Measurements from ENCODE around the gene ACOT6.
A peak's percentile ranks its signal among the peaks of the same experiment; 100 is the strongest.

Gene ACOT6

GRCh38 chr14:73606271-73606670 lies 6.0 kb upstream of the ACOT6 start:
- Histone ChIP-seq H3K36me3 (ENCODE audit: control insufficient read depth, insufficient read depth, low read length, severe bottlenecking) (no peaks in the 10 kb centered on the region), H3K9me3 (ENCODE audit: control insufficient read depth, low read length) (no peaks in the 10 kb centered on the region), H3K4me1 (ENCODE audit: control insufficient read depth, insufficient read depth, low read length) (no peaks in the 10 kb centered on the region), H3K9ac (ENCODE audit: low read length) (no peak overlapping the region), H3K27me3 (replicated peaks; ENCODE audit: control insufficient read depth, insufficient read depth, low read length) (no peaks in the 10 kb centered on the region), H3K4me3 (ENCODE audit: low read length) (no peak overlapping the region)
- DNase-seq (ENCODE audit: low read depth) = no peak

GRCh38 chr14:73607241-73607640 lies 5.1 kb upstream of the ACOT6 start:
- no peaks in the 10 kb centered on the region for H3K36me3 ChIP-seq (ENCODE audit: control insufficient read depth, insufficient read depth, low read length, severe bottlenecking)
- no peak overlapping the region for H3K4me3 ChIP-seq (ENCODE audit: low read length)
- peaks cover 6% of the 10 kb centered on the region for H3K4me1 ChIP-seq (ENCODE audit: control insufficient read depth, insufficient read depth, low read length)
- no peaks in the 10 kb centered on the region for H3K27me3 ChIP-seq (replicated peaks; ENCODE audit: control insufficient read depth, insufficient read depth, low read length)
- H3K9me3 ChIP-seq (ENCODE audit: control insufficient read depth, low read length) = no peaks in the 10 kb centered on the region
- H3K9ac ChIP-seq (ENCODE audit: low read length) = no peak overlapping the region
- DNase-seq (ENCODE audit: low read depth) = no peak

GRCh38 chr14:73610687-73611086 lies 1.6 kb upstream of the ACOT6 start:
- Histone ChIP-seq H3K27me3 (replicated peaks; ENCODE audit: control insufficient read depth, insufficient read depth, low read length) (no peaks in the 10 kb centered on the region), H3K9me3 (ENCODE audit: control insufficient read depth, low read length) (no peaks in the 10 kb centered on the region), H3K4me1 (ENCODE audit: control insufficient read depth, insufficient read depth, low read length) (peaks cover 9% of the 10 kb centered on the region), H3K36me3 (ENCODE audit: control insufficient read depth, insufficient read depth, low read length, severe bottlenecking) (no peaks in the 10 kb centered on the region), H3K9ac (ENCODE audit: low read length) (no peak overlapping the region), H3K4me3 (ENCODE audit: low read length) (no peak overlapping the region)
- no peak for DNase-seq (ENCODE audit: low read depth)

GRCh38 chr14:73613046-73613383 lies 698 bp downstream of the ACOT6 start:
- Histone ChIP-seq H3K27me3 (replicated peaks; ENCODE audit: control insufficient read depth, insufficient read depth, low read length) (no peaks in the 10 kb centered on the region), H3K4me1 (ENCODE audit: control insufficient read depth, insufficient read depth, low read length) (peaks cover 9% of the 10 kb centered on the region), H3K9ac (ENCODE audit: low read length) (peak overlapping the region; percentile 83), H3K4me3 (ENCODE audit: low read length) (peak overlapping the region; percentile 85), H3K36me3 (ENCODE audit: control insufficient read depth, insufficient read depth, low read length, severe bottlenecking) (no peaks in the 10 kb centered on the region), H3K9me3 (ENCODE audit: control insufficient read depth, low read length) (no peaks in the 10 kb centered on the region)
- no peak for DNase-seq (ENCODE audit: low read depth)

GRCh38 chr14:73613419-73613963 lies 1.2 kb downstream of the ACOT6 start:
- Histone ChIP-seq H3K36me3 (ENCODE audit: control insufficient read depth, insufficient read depth, low read length, severe bottlenecking) (no peaks in the 10 kb centered on the region), H3K27me3 (replicated peaks; ENCODE audit: control insufficient read depth, insufficient read depth, low read length) (no peaks in the 10 kb centered on the region), H3K9ac (ENCODE audit: low read length) (peak overlapping the region; percentile 83), H3K4me1 (ENCODE audit: control insufficient read depth, insufficient read depth, low read length) (peaks cover 9% of the 10 kb centered on the region), H3K9me3 (ENCODE audit: control insufficient read depth, low read length) (no peaks in the 10 kb centered on the region), H3K4me3 (ENCODE audit: low read length) (peak overlapping the region; percentile 85)
- no peak for DNase-seq (ENCODE audit: low read depth)

GRCh38 chr14:73616831-73617230 lies 4.5 kb downstream of the ACOT6 start:
- Histone ChIP-seq H3K4me3 (ENCODE audit: low read length) (no peak overlapping the region), H3K9me3 (ENCODE audit: control insufficient read depth, low read length) (no peaks in the 10 kb centered on the region), H3K36me3 (ENCODE audit: control insufficient read depth, insufficient read depth, low read length, severe bottlenecking) (no peaks in the 10 kb centered on the region), H3K4me1 (ENCODE audit: control insufficient read depth, insufficient read depth, low read length) (peaks cover 12% of the 10 kb centered on the region), H3K27me3 (replicated peaks; ENCODE audit: control insufficient read depth, insufficient read depth, low read length) (no peaks in the 10 kb centered on the region), H3K9ac (ENCODE audit: low read length) (no peak overlapping the region)
- no peak for DNase-seq (ENCODE audit: low read depth)

GRCh38 chr14:73619524-73619923 lies 7.2 kb downstream of the ACOT6 start:
- peaks cover 6% of the 10 kb centered on the region for H3K4me1 ChIP-seq (ENCODE audit: control insufficient read depth, insufficient read depth, low read length)
- no peaks in the 10 kb centered on the region for H3K9me3 ChIP-seq (ENCODE audit: control insufficient read depth, low read length)
- H3K9ac ChIP-seq (ENCODE audit: low read length) = no peak overlapping the region
- H3K4me3 ChIP-seq (ENCODE audit: low read length) = no peak overlapping the region
- no peak for DNase-seq (ENCODE audit: low read depth)
- H3K27me3 ChIP-seq (replicated peaks; ENCODE audit: control insufficient read depth, insufficient read depth, low read length) = no peaks in the 10 kb centered on the region
- no peaks in the 10 kb centered on the region for H3K36me3 ChIP-seq (ENCODE audit: control insufficient read depth, insufficient read depth, low read length, severe bottlenecking)

- no peak for DNase-seq (ENCODE audit: low read depth)
- no peak overlapping the region for H3K4me3 ChIP-seq (ENCODE audit: low read length)
- H3K27me3 ChIP-seq (replicated peaks; ENCODE audit: control insufficient read depth, insufficient read depth, low read length) = no peaks in the 10 kb centered on the region
- peaks cover 6% of the 10 kb centered on the region for H3K4me1 ChIP-seq (ENCODE audit: control insufficient read depth, insufficient read depth, low read length)
- no peaks in the 10 kb centered on the region for H3K36me3 ChIP-seq (ENCODE audit: control insufficient read depth, insufficient read depth, low read length, severe bottlenecking)
- no peak overlapping the region for H3K9ac ChIP-seq (ENCODE audit: low read length)
- no peaks in the 10 kb centered on the region for H3K9me3 ChIP-seq (ENCODE audit: control insufficient read depth, low read length)
These were observed 8.0 kb downstream of the ACOT6 start for GRCh38 chr14:73620268-73620667.

- Histone ChIP-seq H3K9ac (ENCODE audit: low read length) (no peak overlapping the region), H3K4me1 (ENCODE audit: control insufficient read depth, insufficient read depth, low read length) (peaks cover 6% of the 10 kb centered on the region), H3K4me3 (ENCODE audit: low read length) (no peak overlapping the region), H3K9me3 (ENCODE audit: control insufficient read depth, low read length) (no peaks in the 10 kb centered on the region), H3K27me3 (replicated peaks; ENCODE audit: control insufficient read depth, insufficient read depth, low read length) (no peaks in the 10 kb centered on the region), H3K36me3 (ENCODE audit: control insufficient read depth, insufficient read depth, low read length, severe bottlenecking) (no peaks in the 10 kb centered on the region)
- DNase-seq (ENCODE audit: low read depth) = no peak
These were observed 11.3 kb downstream of the ACOT6 start for GRCh38 chr14:73623504-73624054.

- Histone ChIP-seq H3K4me3 (ENCODE audit: low read length) (no peak overlapping the region), H3K9me3 (ENCODE audit: control insufficient read depth, low read length) (no peaks in the 10 kb centered on the region), H3K36me3 (ENCODE audit: control insufficient read depth, insufficient read depth, low read length, severe bottlenecking) (no peaks in the 10 kb centered on the region), H3K9ac (ENCODE audit: low read length) (no peak overlapping the region), H3K27me3 (replicated peaks; ENCODE audit: control insufficient read depth, insufficient read depth, low read length) (no peaks in the 10 kb centered on the region), H3K4me1 (ENCODE audit: control insufficient read depth, insufficient read depth, low read length) (no peaks in the 10 kb centered on the region)
- no peak for DNase-seq (ENCODE audit: low read depth)
These were observed 13.4 kb downstream of the ACOT6 start for GRCh38 chr14:73625706-73626105.

GRCh38 chr14:73627151-73627558 lies 14.8 kb downstream of the ACOT6 start:
- Histone ChIP-seq H3K4me1 (ENCODE audit: control insufficient read depth, insufficient read depth, low read length) (no peaks in the 10 kb centered on the region), H3K36me3 (ENCODE audit: control insufficient read depth, insufficient read depth, low read length, severe bottlenecking) (no peaks in the 10 kb centered on the region), H3K27me3 (replicated peaks; ENCODE audit: control insufficient read depth, insufficient read depth, low read length) (no peaks in the 10 kb centered on the region), H3K9ac (ENCODE audit: low read length) (no peak overlapping the region), H3K4me3 (ENCODE audit: low read length) (no peak overlapping the region), H3K9me3 (ENCODE audit: control insufficient read depth, low read length) (no peaks in the 10 kb centered on the region)
- DNase-seq (ENCODE audit: low read depth) = no peak
